Tongue (tissue), 2 donors: ENCODE results near the gene PAPPA. TPM values are rescaled to one million over a fixed set of nuclear protein-coding genes. Genes with fewer than 3 reads are reported as not detected.

Experiments used
- DNase-seq: peaks from one replicate; pipeline ENCODE4 v3.0.0-alpha.2; 2015
- total RNA-seq: library from RNA; depleted of rRNA; stranded (reverse); fragments of >200 nt; gene quantifications from one replicate; pipeline ENCODE4 v1.2.3, GENCODE V29; 2014

PAPPA gene
- 3.0 TPM for total RNA-seq

GRCh38 chr9:116153765-116154333 lies at the start of gene PAPPA:
TSS of gene PAPPA (plus strand) at chr9:116153791. CDS start at chr9:116154173, 382 bp downstream.
- no peak for DNase-seq

GRCh38 chr9:116103976-116104820 lies 49.4 kb upstream of the PAPPA start:
- no peak for DNase-seq

- DNase-seq: no peak
Measured at GRCh38 chr9:116112236-116112635, 41.4 kb upstream of the PAPPA start.

GRCh38 chr9:116115761-116116353 lies 37.7 kb upstream of the PAPPA start:
- DNase-seq: peak; percentile 20

- no peak for DNase-seq
Measured at GRCh38 chr9:116116393-116116792, 37.2 kb upstream of the PAPPA start.

- DNase-seq: no peak
Measured at GRCh38 chr9:116123171-116123570, 30.4 kb upstream of the PAPPA start.

GRCh38 chr9:116124472-116125040 lies 29.0 kb upstream of the PAPPA start:
- peak; percentile 15 for DNase-seq

GRCh38 chr9:116133163-116133562 lies 20.4 kb upstream of the PAPPA start:
- no peak for DNase-seq

- DNase-seq: no peak
Measured at GRCh38 chr9:116134975-116135374, 18.6 kb upstream of the PAPPA start.

GRCh38 chr9:116137010-116137409 lies 16.6 kb upstream of the PAPPA start:
- no peak for DNase-seq

GRCh38 chr9:116137581-116137980 lies 16.0 kb upstream of the PAPPA start:
- no peak for DNase-seq

- no peak for DNase-seq
Measured at GRCh38 chr9:116141864-116142561, 11.6 kb upstream of the PAPPA start.

GRCh38 chr9:116142706-116143492 lies 10.7 kb upstream of the PAPPA start:
- DNase-seq: no peak

- DNase-seq: no peak
Measured at GRCh38 chr9:116144038-116144437, 9.6 kb upstream of the PAPPA start.

- no peak for DNase-seq
Measured at GRCh38 chr9:116144555-116144954, 9.0 kb upstream of the PAPPA start.

GRCh38 chr9:116145036-116145435 lies 8.6 kb upstream of the PAPPA start:
- no peak for DNase-seq

GRCh38 chr9:116147821-116148220 lies 5.8 kb upstream of the PAPPA start:
- no peak for DNase-seq

GRCh38 chr9:116149844-116150243 lies 3.7 kb upstream of the PAPPA start:
- DNase-seq: peak; percentile 46

GRCh38 chr9:116151199-116151598 lies 2.4 kb upstream of the PAPPA start:
- no peak for DNase-seq

- DNase-seq: no peak
Measured at GRCh38 chr9:116151966-116152381, 1.6 kb upstream of the PAPPA start.

GRCh38 chr9:116152390-116152789 lies 1.2 kb upstream of the PAPPA start:
- peak; percentile 58 for DNase-seq
